ENCODE data around the gene SMIM44. TPM values are rescaled to one million over a fixed set of nuclear protein-coding genes. Genes with fewer than 3 reads are reported as not detected.

Gene SMIM44
- total RNA-seq, 1 experiment from 2014 or later = not detected

- TF ChIP-seq CTCF (IDR thresholded peaks at IDR 0.05) (no peak), SIN3A (IDR thresholded peaks at IDR 0.05; ENCODE audit: borderline replicate concordance, insufficient read depth, low read depth, low read length) (no peak), TCF7L2 (IDR thresholded peaks at IDR 0.05; ENCODE audit: low read depth, low read length) (no peak), POLR2AphosphoS5 (IDR thresholded peaks at IDR 0.05; ENCODE audit: low read depth, low read length) (no peak)
- TF ChIP-seq, protein P1, sequence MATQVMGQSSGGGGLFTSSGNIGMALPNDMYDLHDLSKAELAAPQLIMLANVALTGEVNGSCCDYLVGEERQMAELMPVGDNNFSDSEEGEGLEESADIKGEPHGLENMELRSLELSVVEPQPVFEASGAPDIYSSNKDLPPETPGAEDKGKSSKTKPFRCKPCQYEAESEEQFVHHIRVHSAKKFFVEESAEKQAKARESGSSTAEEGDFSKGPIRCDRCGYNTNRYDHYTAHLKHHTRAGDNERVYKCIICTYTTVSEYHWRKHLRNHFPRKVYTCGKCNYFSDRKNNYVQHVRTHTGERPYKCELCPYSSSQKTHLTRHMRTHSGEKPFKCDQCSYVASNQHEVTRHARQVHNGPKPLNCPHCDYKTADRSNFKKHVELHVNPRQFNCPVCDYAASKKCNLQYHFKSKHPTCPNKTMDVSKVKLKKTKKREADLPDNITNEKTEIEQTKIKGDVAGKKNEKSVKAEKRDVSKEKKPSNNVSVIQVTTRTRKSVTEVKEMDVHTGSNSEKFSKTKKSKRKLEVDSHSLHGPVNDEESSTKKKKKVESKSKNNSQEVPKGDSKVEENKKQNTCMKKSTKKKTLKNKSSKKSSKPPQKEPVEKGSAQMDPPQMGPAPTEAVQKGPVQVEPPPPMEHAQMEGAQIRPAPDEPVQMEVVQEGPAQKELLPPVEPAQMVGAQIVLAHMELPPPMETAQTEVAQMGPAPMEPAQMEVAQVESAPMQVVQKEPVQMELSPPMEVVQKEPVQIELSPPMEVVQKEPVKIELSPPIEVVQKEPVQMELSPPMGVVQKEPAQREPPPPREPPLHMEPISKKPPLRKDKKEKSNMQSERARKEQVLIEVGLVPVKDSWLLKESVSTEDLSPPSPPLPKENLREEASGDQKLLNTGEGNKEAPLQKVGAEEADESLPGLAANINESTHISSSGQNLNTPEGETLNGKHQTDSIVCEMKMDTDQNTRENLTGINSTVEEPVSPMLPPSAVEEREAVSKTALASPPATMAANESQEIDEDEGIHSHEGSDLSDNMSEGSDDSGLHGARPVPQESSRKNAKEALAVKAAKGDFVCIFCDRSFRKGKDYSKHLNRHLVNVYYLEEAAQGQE (IDR thresholded peaks at IDR 0.05; ENCODE audit: insufficient read depth in 1 of 2, low read depth in 2 of 2, low read length in 1 of 2) = no peak
- in situ Hi-C loops (cut with HindIII; ENCODE audit: low pct_unique_long_range_greater_than_20kb, low sequenced_read_pairs) (no loop called here), intact Hi-C loops (cut with micrococcal nuclease; ENCODE audit: unreplicated experiment) (no loop called here)
- H3K27me3 ChIP-seq (ENCODE audit: control insufficient read depth, insufficient read depth, low read length) = no peaks in the 10 kb centered on the region
- no peaks in the 10 kb centered on the region for H3K9me3 ChIP-seq (ENCODE audit: control insufficient read depth, insufficient read depth, low read depth, low read length)
- no peak overlapping the region for H3K27ac ChIP-seq (ENCODE audit: low read length)
- ChIA-PET POLR2A (no interaction called here), CTCF (no interaction called here)
- ATAC-seq = no peak
- BruUV-seq (replicated peaks) = no TSS peak
- no peaks in the 10 kb centered on the region for H3K36me3 ChIP-seq (ENCODE audit: control insufficient read depth, insufficient read depth, low read length)
- H3K4me1 ChIP-seq (ENCODE audit: control insufficient read depth, insufficient read depth, low read length) = peaks cover 25% of the 10 kb centered on the region
- no peak for DNase-seq (ENCODE audit: low read depth, low spot score)
- no peak overlapping the region for H3K4me3 ChIP-seq (ENCODE audit: low read depth in 2 of 2, low read length in 2 of 2)
Measured at GRCh38 chr19:3459965-3460582, 23.2 kb downstream of the SMIM44 start.

GRCh38 chr19:3459089-3459881 lies 24.0 kb downstream of the SMIM44 start:
- no peak for DNase-seq (ENCODE audit: low read depth, low spot score)
- no peaks in the 10 kb centered on the region for H3K27me3 ChIP-seq (ENCODE audit: control insufficient read depth, insufficient read depth, low read length)
- intact Hi-C loops (cut with micrococcal nuclease; ENCODE audit: unreplicated experiment) = no loop called here
- no TSS peak for BruUV-seq (replicated peaks)
- H3K4me3 ChIP-seq (ENCODE audit: low read depth in 2 of 2, low read length in 2 of 2) = no peak overlapping the region
- in situ Hi-C loops (cut with HindIII; ENCODE audit: low pct_unique_long_range_greater_than_20kb, low sequenced_read_pairs) = no loop called here
- POLR2A ChIA-PET = no interaction called here
- TF ChIP-seq, protein P1 (IDR thresholded peaks at IDR 0.05; ENCODE audit: insufficient read depth in 1 of 2, low read depth in 2 of 2, low read length in 1 of 2) = no peak
- TF ChIP-seq POLR2AphosphoS5 (IDR thresholded peaks at IDR 0.05; ENCODE audit: low read depth, low read length) (no peak), CTCF (IDR thresholded peaks at IDR 0.05) (no peak), TCF7L2 (IDR thresholded peaks at IDR 0.05; ENCODE audit: low read depth, low read length) (no peak), SIN3A (IDR thresholded peaks at IDR 0.05; ENCODE audit: borderline replicate concordance, insufficient read depth, low read depth, low read length) (no peak)
- ATAC-seq = peak; percentile 46
- H3K9me3 ChIP-seq (ENCODE audit: control insufficient read depth, insufficient read depth, low read depth, low read length) = no peaks in the 10 kb centered on the region
- no peak overlapping the region for H3K27ac ChIP-seq (ENCODE audit: low read length)
- CTCF ChIA-PET = interaction anchor here (0.6 kb wide), 1 partner anchor 132 kb away, joined by 5 read pairs; no protein-coding TSS in a partner anchor
- H3K4me1 ChIP-seq (ENCODE audit: control insufficient read depth, insufficient read depth, low read length) = peaks cover 25% of the 10 kb centered on the region
- no peaks in the 10 kb centered on the region for H3K36me3 ChIP-seq (ENCODE audit: control insufficient read depth, insufficient read depth, low read length)

Measured in Panc1 (cell line).